HepG2 (cell line): ENCODE results near the gene MCEE.

Experiments used
- BCLAF1 ChIP-seq: fragments of 450-650 bp; IDR thresholded peaks from 2 replicates; pipeline ENCODE4 v1.6.1; 2017; ENCODE audit warnings: mild to moderate bottlenecking
- KAT7 ChIP-seq: IDR thresholded peaks from 2 replicates; pipeline ENCODE4 v1.6.1; 2018; ENCODE audit warnings: borderline replicate concordance, missing compliant biosample characterization
- NKX3-1 ChIP-seq: sonication (generic); formaldehyde crosslinking; IDR thresholded peaks from 2 replicates; pipeline ENCODE4 v1.5.0; 2020; ENCODE audit warnings: missing genetic modification reagents
- POLR2A ChIP-seq, 2 experiments: IDR thresholded peaks; 2 replicates each; pipeline ENCODE4 v1.6.1; 2011; ENCODE audit warnings: low read depth in 2 of 2, low read length in 2 of 2, mild to moderate bottlenecking in 1 of 2, moderate library complexity in 1 of 2; ENCODE audit not compliant: insufficient read depth in 1 of 2
- ZBTB1 ChIP-seq: sonication (generic); formaldehyde crosslinking; IDR thresholded peaks from 2 replicates; pipeline ENCODE4 v1.4.0; 2020; ENCODE audit warnings: missing genetic modification reagents, borderline replicate concordance
- ZNF468 ChIP-seq: sonication (generic); formaldehyde crosslinking; IDR thresholded peaks from 2 replicates; pipeline ENCODE4 v1.8.0; 2022; ENCODE audit warnings: mild to moderate bottlenecking, moderate library complexity, missing genetic modification reagents
- TF ChIP-seq, protein P1 (sequence below): sonication (generic); formaldehyde crosslinking; IDR thresholded peaks from 2 replicates; pipeline ENCODE4 v1.5.0; 2020; ENCODE audit warnings: mild to moderate bottlenecking, missing genetic modification reagents, moderate library complexity

DNA sequence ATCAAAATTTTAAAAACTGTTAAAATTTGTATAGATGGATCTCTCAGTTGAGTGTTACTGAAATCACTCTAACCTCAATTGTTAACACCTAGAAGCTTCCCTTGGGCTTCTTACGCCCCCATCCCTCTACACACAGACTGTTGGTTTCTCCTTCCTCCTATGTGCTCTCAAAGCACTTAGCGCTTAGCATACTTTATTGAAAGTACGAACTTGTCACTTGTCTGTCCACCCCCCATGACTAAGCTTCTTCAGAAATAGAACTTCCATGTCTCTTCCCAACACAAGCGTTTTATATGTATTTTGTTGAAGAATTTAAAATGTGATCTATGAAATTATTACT, 846 bp upstream of the MCEE start:
- TF ChIP-seq, protein P1, sequence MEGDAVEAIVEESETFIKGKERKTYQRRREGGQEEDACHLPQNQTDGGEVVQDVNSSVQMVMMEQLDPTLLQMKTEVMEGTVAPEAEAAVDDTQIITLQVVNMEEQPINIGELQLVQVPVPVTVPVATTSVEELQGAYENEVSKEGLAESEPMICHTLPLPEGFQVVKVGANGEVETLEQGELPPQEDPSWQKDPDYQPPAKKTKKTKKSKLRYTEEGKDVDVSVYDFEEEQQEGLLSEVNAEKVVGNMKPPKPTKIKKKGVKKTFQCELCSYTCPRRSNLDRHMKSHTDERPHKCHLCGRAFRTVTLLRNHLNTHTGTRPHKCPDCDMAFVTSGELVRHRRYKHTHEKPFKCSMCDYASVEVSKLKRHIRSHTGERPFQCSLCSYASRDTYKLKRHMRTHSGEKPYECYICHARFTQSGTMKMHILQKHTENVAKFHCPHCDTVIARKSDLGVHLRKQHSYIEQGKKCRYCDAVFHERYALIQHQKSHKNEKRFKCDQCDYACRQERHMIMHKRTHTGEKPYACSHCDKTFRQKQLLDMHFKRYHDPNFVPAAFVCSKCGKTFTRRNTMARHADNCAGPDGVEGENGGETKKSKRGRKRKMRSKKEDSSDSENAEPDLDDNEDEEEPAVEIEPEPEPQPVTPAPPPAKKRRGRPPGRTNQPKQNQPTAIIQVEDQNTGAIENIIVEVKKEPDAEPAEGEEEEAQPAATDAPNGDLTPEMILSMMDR (CRISPR knock-in tag): no peak
- TF ChIP-seq NKX3-1 (CRISPR knock-in tag) (no peak), KAT7 (CRISPR knock-in tag) (no peak), ZBTB1 (CRISPR knock-in tag) (no peak), BCLAF1 (no peak), ZNF468 (no peak), POLR2A (IDR thresholded peaks at IDR 0.05; ENCODE audit: insufficient read depth in 1 of 2, low read depth in 2 of 2, low read length in 2 of 2) (no peak)
